Measurements from ENCODE around the gene CD320.

Gene CD320

GRCh38 chr19:8262431-8262830, 45.7 kb downstream of the CD320 start:
- H3K36me3 ChIP-seq (ENCODE audit: insufficient read depth, low read length): no peaks in the 10 kb centered on the region
- no peak overlapping the region for H3K27ac ChIP-seq
- DNase-seq (ENCODE audit: low read depth, low spot score): no peak
- no peaks in the 10 kb centered on the region for H3K9me3 ChIP-seq (ENCODE audit: low read depth, low read length)
- no peak overlapping the region for H3K4me3 ChIP-seq
- TF ChIP-seq FOXP2 (optimal IDR thresholded peaks at IDR 0.05; ENCODE audit: control extremely low read depth, extremely low read length, insufficient read depth) (no peak), EZH2 (IDR thresholded peaks at IDR 0.05) (no peak), POLR2AphosphoS5 (IDR thresholded peaks at IDR 0.05; ENCODE audit: borderline replicate concordance, low read depth, low read length) (no peak)
- H3K9ac ChIP-seq (ENCODE audit: insufficient read length): no peak overlapping the region

- Histone ChIP-seq H3K36me3 (ENCODE audit: insufficient read depth, low read length) (no peaks in the 10 kb centered on the region), H3K9me3 (ENCODE audit: low read depth, low read length) (no peaks in the 10 kb centered on the region), H3K4me3 (no peak overlapping the region), H3K9ac (ENCODE audit: insufficient read length) (no peak overlapping the region), H3K27ac (no peak overlapping the region)
- DNase-seq (ENCODE audit: low read depth, low spot score): no peak
- TF ChIP-seq POLR2AphosphoS5 (IDR thresholded peaks at IDR 0.05; ENCODE audit: borderline replicate concordance, low read depth, low read length) (no peak), EZH2 (IDR thresholded peaks at IDR 0.05) (no peak), FOXP2 (optimal IDR thresholded peaks at IDR 0.05; ENCODE audit: control extremely low read depth, extremely low read length, insufficient read depth) (no peak)
Measured at GRCh38 chr19:8261881-8262280, 46.3 kb downstream of the CD320 start.

GRCh38 chr19:8261347-8261746, 46.8 kb downstream of the CD320 start:
- no peak overlapping the region for H3K9ac ChIP-seq (ENCODE audit: insufficient read length)
- H3K36me3 ChIP-seq (ENCODE audit: insufficient read depth, low read length): no peaks in the 10 kb centered on the region
- no peak overlapping the region for H3K27ac ChIP-seq
- no peak for TF ChIP-seq POLR2AphosphoS5 (IDR thresholded peaks at IDR 0.05; ENCODE audit: borderline replicate concordance, low read depth, low read length)
- no peak for TF ChIP-seq EZH2 (IDR thresholded peaks at IDR 0.05)
- no peak for TF ChIP-seq FOXP2 (optimal IDR thresholded peaks at IDR 0.05; ENCODE audit: control extremely low read depth, extremely low read length, insufficient read depth)
- H3K4me3 ChIP-seq: no peak overlapping the region
- no peak for DNase-seq (ENCODE audit: low read depth, low spot score)
- no peaks in the 10 kb centered on the region for H3K9me3 ChIP-seq (ENCODE audit: low read depth, low read length)

- no peaks in the 10 kb centered on the region for H3K9me3 ChIP-seq (ENCODE audit: low read depth, low read length)
- no peak overlapping the region for H3K27ac ChIP-seq
- H3K9ac ChIP-seq (ENCODE audit: insufficient read length): no peak overlapping the region
- no peak for DNase-seq (ENCODE audit: low read depth, low spot score)
- H3K36me3 ChIP-seq (ENCODE audit: insufficient read depth, low read length): no peaks in the 10 kb centered on the region
- TF ChIP-seq POLR2AphosphoS5 (IDR thresholded peaks at IDR 0.05; ENCODE audit: borderline replicate concordance, low read depth, low read length) (no peak), FOXP2 (optimal IDR thresholded peaks at IDR 0.05; ENCODE audit: control extremely low read depth, extremely low read length, insufficient read depth) (no peak), EZH2 (IDR thresholded peaks at IDR 0.05) (no peak)
- H3K4me3 ChIP-seq: no peak overlapping the region
Measured at GRCh38 chr19:8259922-8260247, 48.3 kb downstream of the CD320 start.

- no peak for DNase-seq (ENCODE audit: low read depth, low spot score)
- Histone ChIP-seq H3K4me3 (no peak overlapping the region), H3K36me3 (ENCODE audit: insufficient read depth, low read length) (no peaks in the 10 kb centered on the region), H3K27ac (no peak overlapping the region), H3K9me3 (ENCODE audit: low read depth, low read length) (no peaks in the 10 kb centered on the region), H3K9ac (ENCODE audit: insufficient read length) (no peak overlapping the region)
- TF ChIP-seq POLR2AphosphoS5 (IDR thresholded peaks at IDR 0.05; ENCODE audit: borderline replicate concordance, low read depth, low read length): no peak
- no peak for TF ChIP-seq FOXP2 (optimal IDR thresholded peaks at IDR 0.05; ENCODE audit: control extremely low read depth, extremely low read length, insufficient read depth)
- TF ChIP-seq EZH2 (IDR thresholded peaks at IDR 0.05): no peak
Measured at GRCh38 chr19:8259142-8259921, 48.8 kb downstream of the CD320 start.

- Histone ChIP-seq H3K9ac (ENCODE audit: insufficient read length) (no peak overlapping the region), H3K36me3 (ENCODE audit: insufficient read depth, low read length) (no peaks in the 10 kb centered on the region), H3K9me3 (ENCODE audit: low read depth, low read length) (no peaks in the 10 kb centered on the region), H3K4me3 (no peak overlapping the region), H3K27ac (no peak overlapping the region)
- peak; percentile 22 for DNase-seq (ENCODE audit: low read depth, low spot score)
- no peak for TF ChIP-seq FOXP2 (optimal IDR thresholded peaks at IDR 0.05; ENCODE audit: control extremely low read depth, extremely low read length, insufficient read depth)
- no peak for TF ChIP-seq EZH2 (IDR thresholded peaks at IDR 0.05)
- TF ChIP-seq POLR2AphosphoS5 (IDR thresholded peaks at IDR 0.05; ENCODE audit: borderline replicate concordance, low read depth, low read length): no peak
Measured at GRCh38 chr19:8257052-8257443, 51.1 kb downstream of the CD320 start.

GRCh38 chr19:8256276-8257051, 51.7 kb downstream of the CD320 start:
- no peak for TF ChIP-seq FOXP2 (optimal IDR thresholded peaks at IDR 0.05; ENCODE audit: control extremely low read depth, extremely low read length, insufficient read depth)
- TF ChIP-seq POLR2AphosphoS5 (IDR thresholded peaks at IDR 0.05; ENCODE audit: borderline replicate concordance, low read depth, low read length): no peak
- TF ChIP-seq EZH2 (IDR thresholded peaks at IDR 0.05): no peak
- Histone ChIP-seq H3K27ac (no peak overlapping the region), H3K9ac (ENCODE audit: insufficient read length) (no peak overlapping the region), H3K9me3 (ENCODE audit: low read depth, low read length) (no peaks in the 10 kb centered on the region), H3K4me3 (no peak overlapping the region), H3K36me3 (ENCODE audit: insufficient read depth, low read length) (no peaks in the 10 kb centered on the region)
- DNase-seq (ENCODE audit: low read depth, low spot score): no peak

GRCh38 chr19:8255426-8256125, 52.6 kb downstream of the CD320 start:
- TF ChIP-seq FOXP2 (optimal IDR thresholded peaks at IDR 0.05; ENCODE audit: control extremely low read depth, extremely low read length, insufficient read depth) (no peak), POLR2AphosphoS5 (IDR thresholded peaks at IDR 0.05; ENCODE audit: borderline replicate concordance, low read depth, low read length) (no peak), EZH2 (IDR thresholded peaks at IDR 0.05) (no peak)
- H3K4me3 ChIP-seq: no peak overlapping the region
- H3K9ac ChIP-seq (ENCODE audit: insufficient read length): no peak overlapping the region
- H3K9me3 ChIP-seq (ENCODE audit: low read depth, low read length): no peaks in the 10 kb centered on the region
- no peak for DNase-seq (ENCODE audit: low read depth, low spot score)
- no peak overlapping the region for H3K27ac ChIP-seq
- no peaks in the 10 kb centered on the region for H3K36me3 ChIP-seq (ENCODE audit: insufficient read depth, low read length)

Measured in SK-N-MC (cell line).